Stimulated activated naive CD8-positive, alpha-beta T cell treated with anti-CD3 and anti-CD28 coated beads, Interleukin-15, amount 100 ng/mL, for 72 hours (primary cell): Measurements from ENCODE around the gene TNFAIP8.

Experiments used
- ATAC-seq: fragments of 150-1000 bp; cut with Tn5 transposase; 2 replicates; pipeline ENCODE4 v1.10.0; 2021; ENCODE audit warnings: mild to moderate bottlenecking, moderate library complexity
- DNase-seq, 2 donors: peaks; one replicate each; pipeline ENCODE4 v3.0.0; 2021 to 2022
- H3K27ac Mint-ChIP-seq, 2 donors: one replicate each; pipeline ENCODE4 v1.8.0; 2022; ENCODE audit warnings: mild to moderate bottlenecking in 2 of 2, mixed read lengths in 2 of 2, moderate library complexity in 2 of 2
- H3K27me3 Mint-ChIP-seq: one replicate; pipeline ENCODE4 v1.8.0; 2022; ENCODE audit warnings: mixed read lengths
- H3K4me1 Mint-ChIP-seq: one replicate; pipeline ENCODE4 v1.8.0; 2022; ENCODE audit warnings: mild to moderate bottlenecking, mixed read lengths
- H3K4me3 Mint-ChIP-seq, 2 donors: one replicate each; pipeline ENCODE4 v1.8.0; 2022; ENCODE audit warnings: mild to moderate bottlenecking in 2 of 2, mixed read lengths in 2 of 2, moderate library complexity in 1 of 2
- H3K9me3 Mint-ChIP-seq, 2 donors: one replicate each; pipeline ENCODE4 v1.8.0; 2022; ENCODE audit warnings: mixed read lengths in 2 of 2

The TNFAIP8 gene

DNA sequence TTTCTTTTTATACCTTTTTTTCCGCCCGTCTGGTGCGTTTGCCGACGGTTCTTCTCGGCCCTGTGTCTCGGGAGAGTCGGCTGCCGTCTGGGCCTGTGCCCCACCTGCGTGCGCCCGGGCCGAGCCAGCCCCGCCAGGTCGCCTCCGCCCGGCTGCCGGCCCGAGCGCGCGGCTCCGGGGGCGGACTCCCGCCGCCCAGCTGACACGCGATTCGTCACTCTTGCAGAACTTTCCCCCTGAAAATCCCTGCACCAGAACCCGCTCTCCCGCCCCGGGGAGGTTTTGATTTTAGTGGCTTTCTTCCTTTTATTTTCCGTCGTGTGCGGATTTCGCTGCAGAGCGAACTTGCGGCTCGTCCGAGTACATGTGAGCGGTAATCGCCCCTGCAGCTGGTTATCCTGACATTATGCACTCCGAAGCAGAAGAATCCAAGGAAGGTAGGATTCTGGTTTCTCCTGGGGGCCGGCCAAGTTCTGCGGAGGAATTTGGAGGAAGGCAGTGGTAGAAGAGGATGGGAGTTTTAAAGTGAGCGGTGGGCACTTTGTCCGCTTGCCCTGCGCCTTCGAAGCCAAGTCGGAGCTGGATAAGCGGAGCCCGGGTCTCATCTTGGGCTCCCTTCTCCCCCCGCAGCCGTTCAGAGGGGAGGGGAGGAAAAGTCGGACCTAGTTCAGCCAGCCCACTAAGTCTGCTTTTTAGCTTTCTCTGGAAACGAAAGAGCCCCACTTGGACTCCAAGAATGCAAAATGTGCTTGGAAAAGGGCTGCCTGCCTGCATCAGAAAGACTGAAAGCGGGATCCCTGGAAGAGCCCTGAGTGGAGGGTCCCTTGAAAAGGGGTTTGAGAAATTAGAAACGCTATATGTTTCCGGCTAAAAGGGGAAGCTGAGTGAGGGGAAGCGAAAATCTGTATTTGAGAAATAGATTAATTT, at the start of gene TNFAIP8:
TNFAIP8 (plus strand) TSS at position 335 of the 927 bp plus-strand sequence; CDS start at position 407, 72 bp downstream.
- Mint-ChIP-seq H3K27me3 (no peaks in the 10 kb centered on the region), H3K4me3 (peak within 1 kb of the TSS; percentile 94 to 99), H3K27ac (peak within 1 kb of the TSS; percentile 97 to 98), H3K4me1 (peaks cover 65% of the 10 kb centered on the region), H3K9me3 (no peaks in the 10 kb centered on the region)
- DNase-seq (peak; percentile 71 to 84), ATAC-seq (peak; percentile 85)

DNA sequence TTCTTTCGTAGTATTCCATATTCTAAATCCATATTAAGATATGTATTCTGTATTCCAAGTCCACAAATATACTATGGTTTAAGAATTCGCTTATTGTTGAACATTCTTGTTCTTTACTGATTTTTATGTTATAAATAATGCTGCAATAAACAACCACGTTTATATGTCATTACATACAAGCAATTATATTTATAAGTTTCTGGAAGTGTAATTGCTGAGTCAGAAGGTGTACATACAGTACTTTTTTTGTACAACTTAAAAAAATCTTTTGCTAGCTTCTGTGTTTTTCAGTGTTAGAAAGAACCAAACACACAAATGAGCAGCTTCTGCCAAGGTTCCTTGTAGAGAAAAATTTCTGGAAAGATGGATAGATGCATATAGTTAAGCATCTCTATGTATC, 48.6 kb upstream of the TNFAIP8 start:
- Mint-ChIP-seq H3K9me3 (no peaks in the 10 kb centered on the region), H3K4me1 (peaks cover 95% of the 10 kb centered on the region), H3K27me3 (no peaks in the 10 kb centered on the region), H3K27ac (no peak overlapping the region), H3K4me3 (no peak overlapping the region)
- no peak for DNase-seq
- no peak for ATAC-seq

DNA sequence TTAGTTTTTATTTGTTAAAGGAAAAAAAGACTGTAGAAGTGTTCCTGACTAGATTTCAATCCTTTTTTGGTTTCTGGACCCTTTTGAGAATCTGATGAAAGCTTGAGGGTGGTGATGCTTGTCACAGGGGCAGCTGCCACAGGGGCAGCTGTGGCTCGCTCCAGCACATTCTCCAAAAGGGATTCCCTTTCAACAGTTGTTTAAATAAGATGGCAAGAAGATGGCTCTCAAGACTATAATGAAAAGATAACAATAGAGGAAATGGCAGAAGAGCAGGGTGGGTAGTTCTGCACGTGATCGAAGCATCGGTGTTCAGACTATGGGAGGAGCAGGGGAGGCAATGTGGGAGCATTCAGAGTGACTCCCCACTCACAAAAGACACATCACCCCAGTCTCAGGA, 46.5 kb upstream of the TNFAIP8 start:
- H3K4me3 Mint-ChIP-seq, result peak overlapping the region; percentile 76 to 82
- peak overlapping the region; percentile 97 to 99 for H3K27ac Mint-ChIP-seq
- H3K4me1 Mint-ChIP-seq, result peaks cover 95% of the 10 kb centered on the region
- ATAC-seq (peak; percentile 2), DNase-seq (no peak)
- H3K9me3 Mint-ChIP-seq, result no peaks in the 10 kb centered on the region
- no peaks in the 10 kb centered on the region for H3K27me3 Mint-ChIP-seq

DNA sequence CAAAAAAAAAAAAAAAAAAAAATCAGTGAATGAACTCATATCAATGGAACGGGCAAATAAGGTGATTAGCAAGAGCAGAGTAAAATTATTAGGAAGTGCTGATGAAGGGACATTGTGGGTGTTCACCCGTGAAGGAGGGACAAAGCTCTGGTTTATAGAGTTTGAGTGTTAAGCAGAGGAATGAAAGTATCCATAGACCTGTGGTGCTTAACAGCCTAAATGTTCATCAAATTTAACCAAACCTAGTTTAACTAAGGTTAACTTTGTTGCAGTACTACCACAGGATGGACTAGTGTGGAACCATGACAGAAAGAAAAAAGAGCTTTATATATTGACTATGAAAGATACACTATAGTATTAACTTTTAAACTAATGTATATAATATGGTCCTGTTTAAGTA, 44.1 kb upstream of the TNFAIP8 start:
- Mint-ChIP-seq H3K27ac (peak overlapping the region in 1 of 2 donors; percentile 88), H3K4me3 (peak overlapping the region; percentile 14 to 51), H3K27me3 (no peaks in the 10 kb centered on the region), H3K9me3 (no peaks in the 10 kb centered on the region), H3K4me1 (peaks cover 96% of the 10 kb centered on the region)
- ATAC-seq, result no peak
- no peak for DNase-seq

DNA sequence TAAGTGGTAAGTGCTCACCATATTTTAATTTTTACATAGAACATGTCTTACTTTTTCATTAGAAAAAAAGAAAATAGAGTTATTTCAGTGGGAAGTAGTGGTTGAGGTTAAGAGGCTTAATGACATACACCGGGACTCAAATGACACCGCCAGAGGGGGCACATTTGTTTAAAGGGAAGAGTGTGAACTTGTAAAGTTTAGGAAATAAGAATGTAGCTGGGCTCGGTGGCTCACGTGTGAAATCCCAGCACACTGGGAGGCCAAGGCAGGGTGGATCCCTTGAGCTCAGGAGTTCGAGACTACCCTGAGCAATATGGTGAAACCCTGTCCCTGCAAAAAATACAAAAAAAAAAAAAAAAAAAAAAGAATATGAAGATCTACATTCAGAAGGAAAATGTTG, 43.4 kb upstream of the TNFAIP8 start:
- DNase-seq (no peak), ATAC-seq (no peak)
- no peaks in the 10 kb centered on the region for H3K9me3 Mint-ChIP-seq
- peaks cover 92% of the 10 kb centered on the region for H3K4me1 Mint-ChIP-seq
- peak overlapping the region; percentile 40 to 51 for H3K4me3 Mint-ChIP-seq
- H3K27me3 Mint-ChIP-seq, result no peaks in the 10 kb centered on the region
- H3K27ac Mint-ChIP-seq, result peak overlapping the region in 1 of 2 donors; percentile 93

DNA sequence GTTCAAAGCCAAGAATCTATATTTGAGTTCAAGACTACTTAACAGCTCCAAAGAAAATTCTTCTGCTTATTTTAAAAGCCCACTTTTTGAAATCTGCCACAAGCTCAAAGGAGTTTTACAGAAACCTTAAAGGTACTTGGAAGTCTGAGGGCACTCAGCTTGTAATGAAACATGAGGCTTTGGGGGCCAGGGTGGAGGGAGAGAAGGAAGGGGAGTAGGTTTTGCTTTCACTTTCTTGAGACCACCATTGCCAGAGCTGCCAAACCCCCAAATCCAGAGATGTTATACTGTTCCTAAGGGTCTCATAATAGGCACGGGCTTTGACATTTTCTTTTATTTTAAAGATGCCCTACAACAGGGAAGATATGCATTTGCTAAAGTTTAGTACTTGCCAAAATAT, 42.6 kb upstream of the TNFAIP8 start:
- peaks cover 96% of the 10 kb centered on the region for H3K4me1 Mint-ChIP-seq
- H3K9me3 Mint-ChIP-seq, result no peaks in the 10 kb centered on the region
- peak overlapping the region; percentile 48 to 93 for H3K27ac Mint-ChIP-seq
- H3K4me3 Mint-ChIP-seq, result peak overlapping the region; percentile 40 to 51
- ATAC-seq (no peak), DNase-seq (no peak)
- H3K27me3 Mint-ChIP-seq, result no peaks in the 10 kb centered on the region

DNA sequence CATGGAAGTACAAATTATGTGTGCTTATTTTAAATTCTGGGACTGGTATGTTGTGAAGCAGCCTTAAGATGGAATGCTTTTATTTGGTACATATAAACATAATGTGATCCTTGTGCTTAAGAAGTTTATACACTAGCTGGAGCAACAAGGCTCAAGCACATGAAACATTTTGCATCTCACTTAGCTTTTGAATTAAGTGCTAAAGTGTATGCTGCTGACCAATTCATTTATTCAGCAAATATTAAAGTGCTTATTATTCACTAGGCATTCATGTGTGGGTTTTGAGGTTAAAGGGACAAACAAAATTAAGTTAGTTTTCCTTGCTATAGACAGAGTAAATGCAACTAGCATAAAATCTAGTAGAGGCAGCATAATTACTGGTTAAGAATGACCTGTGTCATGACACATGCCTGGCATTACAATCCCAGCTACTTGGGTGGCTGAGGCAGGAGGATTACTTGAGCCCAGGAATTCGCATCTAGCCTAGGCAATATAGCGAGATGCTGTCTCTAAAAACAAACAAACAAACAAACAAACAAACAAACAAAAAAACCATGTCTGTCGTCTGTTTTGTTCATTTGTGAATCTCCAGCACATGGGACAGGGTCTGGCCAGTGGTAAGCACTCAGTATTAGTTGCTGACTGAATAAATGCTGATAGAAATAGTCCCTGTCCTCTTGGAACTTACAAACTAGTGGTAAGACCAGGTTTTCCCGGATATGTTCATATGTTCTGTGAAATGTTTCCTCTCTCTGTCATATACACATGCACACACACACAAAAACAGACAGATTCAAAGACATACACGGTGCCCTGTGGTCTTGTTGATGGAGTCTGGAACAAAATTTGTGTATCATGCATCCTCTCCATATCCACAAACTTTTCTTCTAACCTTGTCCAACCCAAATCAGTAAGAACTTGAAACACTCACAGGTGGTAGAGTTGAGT, 41.9 kb upstream of the TNFAIP8 start:
- Mint-ChIP-seq H3K4me1 (peaks cover 96% of the 10 kb centered on the region), H3K4me3 (peak overlapping the region; percentile 38 to 40), H3K9me3 (no peaks in the 10 kb centered on the region), H3K27me3 (no peaks in the 10 kb centered on the region), H3K27ac (peak overlapping the region in 1 of 2 donors; percentile 69)
- DNase-seq (no peak), ATAC-seq (peak; percentile 8)

DNA sequence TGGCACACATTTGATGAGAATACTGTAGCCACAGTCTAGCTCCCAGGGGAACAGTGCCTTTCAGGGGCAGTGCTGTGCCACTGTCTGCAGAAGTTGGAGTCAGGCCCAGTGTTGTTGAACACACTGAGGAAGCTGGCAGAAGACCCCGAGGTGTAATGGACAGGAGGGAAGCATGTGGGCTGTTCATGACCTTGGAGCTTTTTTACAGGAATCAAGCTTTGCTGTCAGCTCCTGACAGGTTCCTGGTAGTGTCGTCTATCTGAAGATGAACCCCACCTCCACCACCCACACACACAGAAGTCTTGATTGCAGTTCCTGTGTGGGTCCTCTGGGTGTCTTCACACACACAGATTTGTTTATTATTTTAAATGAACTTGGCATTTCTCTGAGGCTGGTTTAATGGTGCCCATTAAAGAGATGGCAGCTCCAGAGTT, 40.3 kb upstream of the TNFAIP8 start:
- peak; percentile 47 to 68 for DNase-seq
- peak; percentile 84 for ATAC-seq
- peak overlapping the region; percentile 46 to 67 for H3K4me3 Mint-ChIP-seq
- peak overlapping the region; percentile 31 to 90 for H3K27ac Mint-ChIP-seq
- H3K4me1 Mint-ChIP-seq, result peaks cover 96% of the 10 kb centered on the region
- H3K27me3 Mint-ChIP-seq, result no peaks in the 10 kb centered on the region
- H3K9me3 Mint-ChIP-seq, result no peaks in the 10 kb centered on the region

DNA sequence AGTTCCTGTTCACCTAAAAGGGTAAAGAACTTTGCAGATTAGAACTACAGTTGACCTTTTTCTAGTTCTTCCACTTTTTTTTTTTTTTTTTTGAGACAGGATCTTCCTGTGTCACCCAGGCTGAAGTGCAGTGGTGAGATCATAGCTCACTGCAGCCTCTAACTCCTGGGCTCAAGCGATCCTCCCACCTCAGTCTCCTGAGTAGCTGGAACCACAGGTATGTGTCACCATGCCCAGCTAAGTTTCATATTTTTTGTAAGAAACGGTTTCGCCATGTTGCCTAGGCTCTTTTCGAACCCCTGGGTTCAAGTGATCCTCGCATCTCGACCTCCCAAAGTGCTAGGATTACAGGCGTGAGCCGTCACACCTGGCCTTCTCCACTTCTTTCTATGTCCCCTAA, 39.7 kb upstream of the TNFAIP8 start:
- ATAC-seq (peak; percentile 58), DNase-seq (peak in 1 of 2 donors; percentile 58)
- Mint-ChIP-seq H3K9me3 (no peaks in the 10 kb centered on the region), H3K4me3 (peak overlapping the region; percentile 46 to 67), H3K27ac (peak overlapping the region; percentile 82 to 91), H3K27me3 (no peaks in the 10 kb centered on the region), H3K4me1 (peaks cover 96% of the 10 kb centered on the region)

DNA sequence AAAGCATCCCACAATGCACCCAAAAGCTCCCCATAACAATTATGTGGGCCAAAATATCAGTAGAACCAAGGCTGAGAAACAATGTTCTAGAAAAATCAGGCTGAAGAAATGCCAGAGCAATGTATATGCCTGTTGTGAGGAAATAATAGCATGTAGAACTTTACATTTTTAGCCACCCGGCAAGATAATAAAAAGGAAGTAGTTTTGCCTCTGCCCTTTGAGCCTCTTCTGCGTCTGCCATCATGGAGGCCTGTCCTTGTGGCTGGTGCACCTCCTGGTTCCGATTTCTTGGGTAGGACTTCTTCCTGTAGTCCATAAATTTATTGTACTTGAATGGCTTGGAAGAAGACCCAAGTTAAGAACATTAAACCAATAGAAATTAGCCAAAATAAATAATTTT, 38.9 kb upstream of the TNFAIP8 start:
- DNase-seq (no peak), ATAC-seq (no peak)
- Mint-ChIP-seq H3K27me3 (no peaks in the 10 kb centered on the region), H3K27ac (peak overlapping the region in 1 of 2 donors; percentile 22), H3K4me3 (no peak overlapping the region), H3K9me3 (no peaks in the 10 kb centered on the region), H3K4me1 (peaks cover 96% of the 10 kb centered on the region)

DNA sequence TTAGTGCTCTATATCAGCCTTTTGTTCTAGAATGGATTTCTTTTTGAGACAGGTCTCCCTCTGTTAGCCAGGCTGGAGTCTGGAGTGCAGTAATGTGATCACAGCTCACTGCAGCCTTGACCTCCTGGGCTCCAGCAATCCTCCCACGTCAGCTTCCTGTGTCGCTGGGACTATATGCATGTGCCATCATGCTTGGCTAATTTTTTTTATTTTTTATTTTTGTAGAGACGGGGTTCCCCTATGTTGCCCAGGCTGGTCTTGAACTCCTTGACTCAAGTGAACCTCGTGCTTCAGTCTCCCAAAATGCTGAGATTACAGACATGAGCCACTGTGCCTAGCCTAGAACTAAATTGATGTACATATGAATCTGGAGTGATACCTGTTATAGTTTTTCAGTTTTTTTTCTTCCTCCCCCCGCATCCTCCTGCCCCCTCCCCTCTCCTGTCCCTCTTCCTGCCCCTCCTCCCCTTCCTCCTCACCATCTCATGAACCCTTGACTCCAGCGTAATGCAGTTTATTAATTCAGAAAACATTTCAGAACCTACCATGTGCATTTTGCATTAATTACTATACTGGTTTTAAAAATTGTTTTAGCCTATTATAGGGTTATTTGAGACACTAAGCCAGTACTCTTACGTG, 37.4 kb upstream of the TNFAIP8 start:
- peaks cover 96% of the 10 kb centered on the region for H3K4me1 Mint-ChIP-seq
- DNase-seq (peak in 1 of 2 donors; percentile 50), ATAC-seq (peak; percentile 58)
- peak overlapping the region; percentile 68 to 70 for H3K4me3 Mint-ChIP-seq
- peak overlapping the region; percentile 89 to 95 for H3K27ac Mint-ChIP-seq
- no peaks in the 10 kb centered on the region for H3K9me3 Mint-ChIP-seq
- H3K27me3 Mint-ChIP-seq, result no peaks in the 10 kb centered on the region

DNA sequence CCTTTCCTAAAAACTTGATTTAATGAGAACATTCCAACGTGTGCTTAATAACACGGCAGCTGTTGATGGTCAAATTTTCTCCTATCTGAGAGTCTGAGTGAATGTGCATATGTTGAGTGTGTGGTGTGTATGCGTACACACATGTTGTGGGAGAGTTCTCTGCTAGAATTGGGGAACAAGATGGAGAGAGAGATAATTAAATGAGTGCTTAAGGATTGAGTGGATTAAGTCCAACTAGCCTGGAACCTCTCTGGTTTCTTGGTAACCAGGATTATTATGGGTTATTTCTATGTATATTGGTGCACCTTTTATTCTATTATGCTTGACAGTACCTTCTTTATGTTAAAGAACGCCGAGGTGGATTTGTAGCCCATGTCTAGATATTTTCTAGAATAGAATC, 36.4 kb upstream of the TNFAIP8 start:
- Mint-ChIP-seq H3K27me3 (no peaks in the 10 kb centered on the region), H3K4me1 (peaks cover 89% of the 10 kb centered on the region), H3K27ac (peak overlapping the region in 1 of 2 donors; percentile 44), H3K9me3 (no peaks in the 10 kb centered on the region), H3K4me3 (peak overlapping the region in 1 of 2 donors; percentile 13)
- no peak for ATAC-seq
- no peak for DNase-seq

DNA sequence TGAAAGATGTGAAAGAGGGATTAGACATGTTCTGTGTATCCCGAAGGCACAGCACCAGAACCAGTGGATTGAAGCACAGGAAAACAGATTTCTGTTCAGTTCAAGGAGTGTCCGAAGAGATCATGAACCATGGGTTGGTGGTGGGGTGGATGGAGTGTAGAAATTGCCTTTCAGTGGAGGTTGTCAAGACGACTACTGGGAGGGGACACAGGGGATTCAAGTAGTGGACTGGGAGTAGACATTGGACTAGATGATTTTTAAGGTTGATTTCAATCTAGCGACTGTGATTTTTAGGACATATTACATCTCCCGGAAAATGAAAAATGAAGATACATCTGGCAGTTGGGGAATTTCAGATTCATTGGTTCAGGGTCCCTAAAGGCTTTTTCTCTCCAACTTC, 35.9 kb upstream of the TNFAIP8 start:
- Mint-ChIP-seq H3K27ac (peak overlapping the region; percentile 44 to 89), H3K27me3 (no peaks in the 10 kb centered on the region), H3K4me3 (peak overlapping the region in 1 of 2 donors; percentile 42), H3K9me3 (no peaks in the 10 kb centered on the region), H3K4me1 (peaks cover 85% of the 10 kb centered on the region)
- DNase-seq, result no peak
- ATAC-seq, result no peak

DNA sequence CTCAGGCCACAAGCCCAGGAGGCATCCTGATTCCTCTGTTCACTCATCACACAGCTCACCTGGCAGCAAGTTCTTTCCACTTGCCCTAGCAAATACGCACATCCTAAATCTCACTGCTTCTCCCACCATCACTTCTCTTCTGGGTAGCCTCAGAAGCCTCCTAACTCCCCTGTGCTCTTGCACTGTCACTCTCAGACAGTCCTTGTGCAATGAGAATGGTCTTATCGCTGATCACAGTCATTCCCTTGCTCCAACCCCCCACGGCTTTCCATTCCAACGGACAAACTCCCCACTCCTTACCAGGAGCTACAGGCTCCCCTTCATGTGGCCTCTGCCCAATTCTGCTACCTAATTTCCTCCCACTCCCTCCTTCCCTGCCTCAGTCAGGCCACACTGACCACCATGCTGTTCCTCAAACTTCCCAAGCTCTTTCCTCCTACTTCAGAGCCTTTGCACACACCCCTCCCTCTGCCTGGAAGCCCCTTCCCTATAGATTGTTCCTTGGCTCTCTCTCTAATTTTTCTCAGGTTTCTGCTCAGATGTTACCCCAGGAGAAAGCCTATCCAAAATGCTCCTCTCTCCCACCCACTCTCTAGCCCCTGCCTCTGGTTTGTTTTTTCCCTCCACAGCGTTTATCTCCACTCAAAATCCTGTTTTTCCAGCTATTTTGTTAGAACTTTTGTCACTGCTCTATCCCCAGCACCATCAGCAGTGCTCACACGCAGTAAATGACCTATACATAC, 34.1 kb upstream of the TNFAIP8 start:
- DNase-seq, result no peak
- Mint-ChIP-seq H3K4me3 (peak overlapping the region; percentile 61 to 88), H3K27ac (peak overlapping the region; percentile 57 to 88), H3K27me3 (no peaks in the 10 kb centered on the region), H3K4me1 (peaks cover 80% of the 10 kb centered on the region), H3K9me3 (no peaks in the 10 kb centered on the region)
- no peak for ATAC-seq
